Adrenal gland (tissue), 12 donors: ENCODE measurements around the gene NBEAL1. TPM values are rescaled to one million over a fixed set of nuclear protein-coding genes. Genes with fewer than 3 reads are reported as not detected.
A peak's percentile ranks its signal among the peaks of the same experiment; 100 is the strongest.
"Not testable (repeated sequence)": the region's sequence is repeated elsewhere in the genome, so short reads cannot be mapped to it uniquely, and the experiment has no call there.

Experiments
- DNase-seq, 7 donors: peaks; one replicate each; pipeline ENCODE4 v3.0.0-alpha.2; 2019 to 2020
- H3K27ac ChIP-seq, 5 donors: fragments of 200-600 bp; sonication (generic) in 4 of 5; 1 replicate in 3 of 5; 2 replicates in 2 of 5; pipeline versions ENCODE4 v1.5.1 to v1.8.0; 2016 to 2020; ENCODE audit warnings: mild to moderate bottlenecking in 1 of 5
- H3K27me3 ChIP-seq: fragments of 200-600 bp; 2 replicates; pipeline ENCODE4 v1.8.0; 2021
- H3K36me3 ChIP-seq, 2 donors: fragments of 200-600 bp; replicated peaks in 1 of 2; 1 replicate in 1 of 2; 2 replicates in 1 of 2; pipeline versions ENCODE4 v1.5.1 to v1.8.0; 2018 to 2022
- H3K4me1 ChIP-seq, 2 donors: fragments of 200-600 bp; replicated peaks in 1 of 2; 1 replicate in 1 of 2; 2 replicates in 1 of 2; pipeline versions ENCODE4 v1.5.1 to v1.8.0; 2018 to 2021
- H3K4me3 ChIP-seq, 4 donors: fragments of 200-600 bp; sonication (generic) in 3 of 4; one replicate each; pipeline ENCODE4 v1.5.1; 2016 to 2018
- H3K9me3 ChIP-seq, 3 donors: fragments of 200-600 bp; sonication (generic) in 1 of 3; replicated peaks in 1 of 3; 1 replicate in 2 of 3; 2 replicates in 1 of 3; pipeline versions ENCODE4 v1.5.1 to v1.8.0; 2016 to 2021
- CTCF ChIP-seq, 6 experiments: fragments of 450-650 bp in 4 of 6; fragments of 200-600 bp in 2 of 6; sonication (generic) in 1 of 6; IDR thresholded peaks; 1 replicate in 5 of 6; 2 replicates in 1 of 6; pipeline versions ENCODE4 v1.5.1 to v1.8.0; 2016 to 2021; ENCODE audit warnings: antibody characterized with exemption in 6 of 6, mild to moderate bottlenecking in 2 of 6, moderate library complexity in 1 of 6
- POLR2A ChIP-seq, 2 donors: fragments of 450-650 bp; IDR thresholded peaks; one replicate each; pipeline ENCODE4 v1.6.1; 2017; ENCODE audit warnings: antibody characterized with exemption in 2 of 2, mild to moderate bottlenecking in 2 of 2, moderate library complexity in 1 of 2
- WGBS, 4 donors: extraction: QIAGEN DNeasy Blood & Tissue Kit in 2 of 4; methylation state at CpG; one replicate each; pipeline versions ENCODE4 v1.1.5 to v1.1.7; 2013 to 2017; 5-methylcytosine and 5-hydroxymethylcytosine counted together
- intact Hi-C, 2 donors: fragments of 100-400 bp; cut with DNase I; formaldehyde crosslinking; loops; one replicate each; pipeline versions ENCODE4 v1.14.1 to v1.15.0; 2022 to 2023
- polyA plus RNA-seq, 3 donors: library from polyadenylated mRNA; stranded (reverse); fragments of 200-250 nt in 2 of 3; fragments of 350-450 nt in 1 of 3; fragmentation: Illumina TruSeq in 1 of 3; extraction: RNeasy Lipid Tissue Mini Kit (QIAGEN cat#74804) in 1 of 3; gene quantifications; one replicate each; pipeline ENCODE4 v1.2.3, GENCODE V29; 2013 to 2014
- total RNA-seq, 9 donors: library from RNA; depleted of rRNA in 4 of 9; stranded (reverse); fragments of >200 nt in 4 of 9; fragments of 120-200 nt in 1 of 9; fragmentation: NEBNext Ultra II Directional in 1 of 9; extraction: Animal tissue kit (Norgen Biotek cat#: 25700) in 1 of 9; gene quantifications; one replicate each; pipeline versions ENCODE4 v1.1.0 to v1.2.4, GENCODE V29; 2013 to 2023
- donor health status: healthy with polysubstance abuse.
- donor health status: Bipolar disorder and iron deficiency.
- donor health status: DM: yes; HTN: yes; CAD: no.
- donor health status: DM: no; HTN: no; CAD: no.
- donor health status: DM: no; HTN: no; CAD: no.
- donor health status: DM: yes; HTN: yes; CAD: no.

Gene NBEAL1
- total and polyA plus RNA-seq, 12 donors: 5.0 to 55.3 (median 25.4) TPM

GRCh38 chr2:202982779-202983491 lies 31.7 kb upstream of the NBEAL1 start:
- intact Hi-C loops: no loop called here
- Histone ChIP-seq H3K9me3 (no peaks in the 10 kb centered on the region), H3K27me3 (no peaks in the 10 kb centered on the region), H3K36me3 (no peaks in the 10 kb centered on the region), H3K27ac (no peak overlapping the region), H3K4me3 (no peak overlapping the region), H3K4me1 (peaks cover 0 to 5% of the 10 kb centered on the region in 2 donors)
- DNase-seq: peak in 1 of 7 donors; percentile 25
- TF ChIP-seq CTCF (IDR thresholded peaks at IDR 0.05) (no peak), POLR2A (IDR thresholded peaks at IDR 0.05) (no peak)
- 74 to 83% (median 80%) methylated on average over 3 of the region's 3 CpGs for WGBS, 4 donors

- no peaks in the 10 kb centered on the region for H3K36me3 ChIP-seq
- no peaks in the 10 kb centered on the region for H3K9me3 ChIP-seq
- intact Hi-C loops: no loop called here
- no peak overlapping the region for H3K27ac ChIP-seq
- no peaks in the 10 kb centered on the region for H3K27me3 ChIP-seq
- H3K4me3 ChIP-seq: no peak overlapping the region
- H3K4me1 ChIP-seq: no peaks in the 10 kb centered on the region
- TF ChIP-seq POLR2A (IDR thresholded peaks at IDR 0.05): no peak
- TF ChIP-seq CTCF (IDR thresholded peaks at IDR 0.05): no peak
- WGBS, 4 donors: 95 to 100% (median 98%) methylated on average over 1 of the region's 1 CpG
- no peak for DNase-seq
Measured at GRCh38 chr2:202989749-202990148, 24.9 kb upstream of the NBEAL1 start.

GRCh38 chr2:202990501-202990900 lies 24.2 kb upstream of the NBEAL1 start:
- Histone ChIP-seq H3K27ac (no peak overlapping the region), H3K9me3 (no peaks in the 10 kb centered on the region), H3K27me3 (no peaks in the 10 kb centered on the region), H3K36me3 (no peaks in the 10 kb centered on the region), H3K4me1 (no peaks in the 10 kb centered on the region), H3K4me3 (no peak overlapping the region)
- TF ChIP-seq CTCF (IDR thresholded peaks at IDR 0.05) (no peak), POLR2A (IDR thresholded peaks at IDR 0.05) (no peak)
- WGBS, 4 donors: 85 to 92% (median 89%) methylated on average over 3 of the region's 3 CpGs
- intact Hi-C loops: no loop called here
- no peak for DNase-seq

- DNase-seq, H3K36me3 ChIP-seq, H3K9me3 ChIP-seq, H3K27me3 ChIP-seq, intact Hi-C loops, H3K4me3 ChIP-seq, H3K27ac ChIP-seq, H3K4me1 ChIP-seq: not testable (repeated sequence)
- 57 to 75% (median 68%) methylated on average over 3 of the region's 3 CpGs for WGBS, 4 donors
Measured at GRCh38 chr2:202997113-202997512, 17.6 kb upstream of the NBEAL1 start.
